ENCODE data around the gene TRPC4.

TRPC4 gene

DNA sequence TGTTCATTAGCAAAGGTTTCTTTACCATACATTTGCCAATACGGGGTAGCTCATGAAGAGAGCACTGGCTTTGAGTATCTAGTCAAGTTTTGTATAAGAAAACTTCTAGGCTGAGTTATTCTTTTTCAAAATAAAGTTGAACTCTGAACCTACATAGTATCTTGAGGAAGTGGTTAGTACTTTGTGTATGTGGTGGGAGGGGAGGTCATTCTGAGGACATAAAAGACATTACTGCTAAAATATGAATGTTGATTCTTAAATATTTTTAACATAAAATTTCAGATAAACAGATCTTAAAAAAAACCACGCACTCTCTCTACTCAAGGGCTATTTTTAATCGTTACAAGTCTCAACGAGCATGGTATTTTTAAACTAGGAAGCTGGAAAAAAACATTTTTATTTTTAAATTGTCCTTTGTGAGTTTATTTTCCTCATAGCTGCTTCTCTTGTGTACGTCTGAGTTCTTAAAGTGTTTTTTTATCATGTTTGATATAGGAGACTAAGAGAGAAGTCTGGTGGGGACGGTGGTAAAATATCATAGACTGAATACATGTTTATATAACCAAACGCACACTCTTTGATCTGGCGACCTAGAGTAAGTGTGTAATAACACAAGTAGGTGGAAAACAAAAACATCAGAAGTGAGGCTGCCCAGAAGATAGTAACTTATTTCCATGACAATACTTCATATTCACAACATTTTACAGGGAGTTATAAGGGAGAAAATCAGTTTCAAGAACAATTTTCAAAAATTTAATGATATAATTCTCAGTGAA lies 153.0 kb downstream of the TRPC4 start:
- no peak for DNase-seq (ENCODE audit: low spot score)

DNA sequence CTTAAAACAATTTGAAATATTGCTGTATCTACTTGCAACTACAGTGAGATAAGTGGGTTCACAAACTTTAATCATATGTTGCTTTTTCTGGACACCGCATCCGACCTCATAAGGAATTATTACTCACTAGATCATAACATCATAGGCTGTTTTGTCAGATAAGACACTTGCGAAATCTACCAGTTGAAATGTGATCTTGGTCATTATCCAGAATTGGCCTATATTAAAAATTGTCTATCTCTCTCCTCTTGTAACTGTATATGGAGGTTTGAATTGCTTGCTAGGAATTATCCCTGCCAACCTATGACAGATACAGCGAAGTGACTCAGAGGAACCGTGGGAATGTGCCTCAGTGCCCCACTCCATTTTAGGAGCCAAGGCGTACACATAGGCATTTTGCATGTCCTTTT lies 154.0 kb downstream of the TRPC4 start:
- DNase-seq (ENCODE audit: low spot score) = no peak

DNA sequence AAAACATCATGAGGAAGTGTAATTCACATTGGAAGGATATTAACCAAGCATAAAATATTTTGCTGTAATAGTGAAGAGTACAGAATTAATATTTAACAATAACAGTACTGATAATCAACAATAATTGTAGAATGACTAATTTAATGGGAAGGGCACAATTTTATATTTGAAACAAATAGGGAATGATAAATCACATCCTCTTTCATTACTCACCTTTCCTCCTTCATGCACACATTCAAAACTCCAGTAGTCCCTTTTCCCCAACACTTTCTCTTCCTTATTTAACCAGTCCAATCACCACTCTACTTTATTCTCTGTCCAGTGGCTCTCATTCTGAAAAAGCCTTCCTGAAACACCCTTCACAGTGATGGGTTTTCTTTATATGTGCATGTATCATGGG lies 160.3 kb downstream of the TRPC4 start:
- DNase-seq (ENCODE audit: low spot score) = no peak

DNA sequence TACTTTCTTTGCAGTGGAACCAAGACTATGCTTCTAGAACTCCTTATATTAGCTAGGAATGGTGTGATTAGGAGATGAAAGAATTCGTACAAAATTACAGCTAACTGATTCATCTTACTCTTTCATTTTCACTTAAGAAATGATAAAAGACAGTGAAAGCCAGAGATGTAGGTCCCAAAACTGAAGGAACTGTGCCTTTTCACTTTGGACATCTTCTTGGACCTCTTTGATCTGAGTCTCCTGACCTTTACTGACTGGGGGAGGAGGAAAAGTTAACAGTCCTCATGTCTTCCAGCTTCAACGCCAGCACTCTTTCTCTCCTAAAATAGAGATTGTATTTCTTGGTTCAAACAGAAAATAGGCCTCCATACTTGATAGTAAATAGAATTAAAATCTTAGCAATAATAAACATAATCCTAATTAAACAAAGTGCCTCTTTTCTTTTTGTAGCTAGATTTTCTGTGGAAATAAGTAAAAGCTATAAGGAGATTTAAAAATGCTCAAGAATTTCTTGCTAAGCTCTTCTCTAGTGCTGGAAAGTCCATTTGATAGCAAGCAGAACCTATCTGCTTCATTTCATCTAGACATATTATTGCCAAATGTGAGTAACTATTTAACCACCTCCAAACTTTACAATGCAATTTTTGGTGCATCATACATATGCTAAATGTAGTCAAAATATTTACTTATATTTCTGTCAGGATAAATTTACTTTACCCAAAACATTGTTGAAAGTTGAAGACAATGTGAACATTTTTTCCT lies 161.7 kb downstream of the TRPC4 start:
- no peak for DNase-seq (ENCODE audit: low spot score)

DNA sequence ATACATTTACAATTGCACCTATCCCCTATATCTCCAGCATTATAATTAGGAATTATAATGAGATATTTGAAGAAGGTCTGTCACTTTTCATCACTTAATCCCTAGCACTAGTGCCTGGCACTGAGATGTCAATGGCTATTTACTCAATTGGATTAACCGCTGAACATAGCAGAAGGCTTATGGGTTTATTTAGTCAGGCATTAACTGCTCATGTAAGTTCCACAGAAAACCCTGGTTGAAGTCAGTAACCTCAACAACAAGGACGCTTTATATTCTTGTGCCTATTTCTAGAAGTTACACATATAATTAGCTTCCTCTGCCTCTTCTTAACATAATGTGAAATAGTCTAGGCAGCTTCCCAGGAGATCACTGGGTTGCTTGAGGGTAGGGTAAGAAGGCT lies 163.5 kb downstream of the TRPC4 start:
- no peak for DNase-seq (ENCODE audit: low spot score)

DNA sequence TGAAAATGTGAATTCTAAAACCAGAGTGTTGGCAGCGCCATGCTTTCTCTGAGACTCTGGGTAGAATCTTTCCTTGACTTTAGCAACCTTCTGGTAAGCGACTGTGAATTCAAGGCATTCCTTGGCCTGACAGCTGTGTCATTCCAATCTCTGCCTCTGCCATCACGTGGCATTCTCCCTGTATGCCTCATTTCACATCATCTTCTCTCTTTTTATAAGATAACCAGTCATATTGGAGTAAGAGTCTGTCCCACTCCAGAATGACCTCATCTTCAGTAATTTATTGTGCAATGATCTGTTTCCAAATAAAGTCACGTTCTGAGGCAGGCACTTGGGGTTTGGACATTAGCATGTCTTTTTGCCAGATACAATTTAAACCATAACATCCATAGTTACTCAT lies 167.6 kb downstream of the TRPC4 start:
- peak; percentile 86 for DNase-seq (ENCODE audit: low spot score)

DNA sequence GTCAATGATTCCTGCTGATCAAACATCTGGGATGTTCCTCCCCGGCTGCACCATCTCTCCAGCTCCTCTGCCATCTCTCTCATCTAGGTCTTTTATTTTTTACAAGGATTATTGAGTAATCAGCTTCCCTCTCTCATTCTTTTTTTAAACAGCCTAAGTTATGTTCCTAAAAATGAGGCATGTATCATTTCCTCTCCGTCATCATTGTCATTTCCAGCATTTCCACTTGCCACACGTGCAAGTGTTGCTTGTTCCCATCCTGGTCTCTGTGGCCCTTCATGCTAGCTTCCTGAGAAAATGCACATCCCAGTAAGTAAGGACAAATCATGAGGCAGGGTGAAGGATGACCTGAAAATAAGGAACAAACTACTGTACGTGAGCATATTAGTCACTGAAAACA lies 168.3 kb downstream of the TRPC4 start:
- no peak for DNase-seq (ENCODE audit: low spot score)

DNA sequence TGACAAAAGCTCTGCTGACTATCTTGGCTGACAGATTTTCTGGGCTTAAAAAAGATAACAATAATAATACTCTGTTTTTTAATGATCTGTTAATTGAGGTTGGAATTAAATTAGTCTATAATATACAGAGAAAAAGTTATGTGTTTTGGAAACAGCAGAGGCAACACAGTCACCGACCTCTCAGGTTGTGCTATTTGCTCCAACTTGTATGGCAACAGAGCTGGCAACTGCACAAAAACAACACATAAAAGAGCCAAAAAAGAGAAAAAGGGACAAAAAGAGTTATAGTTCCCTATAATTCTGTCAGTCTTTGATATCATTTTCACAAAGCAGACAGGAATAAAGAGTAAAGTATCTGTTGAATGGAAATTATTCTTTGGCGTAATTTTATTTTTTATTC lies 168.7 kb downstream of the TRPC4 start:
- no peak for DNase-seq (ENCODE audit: low spot score)

DNA sequence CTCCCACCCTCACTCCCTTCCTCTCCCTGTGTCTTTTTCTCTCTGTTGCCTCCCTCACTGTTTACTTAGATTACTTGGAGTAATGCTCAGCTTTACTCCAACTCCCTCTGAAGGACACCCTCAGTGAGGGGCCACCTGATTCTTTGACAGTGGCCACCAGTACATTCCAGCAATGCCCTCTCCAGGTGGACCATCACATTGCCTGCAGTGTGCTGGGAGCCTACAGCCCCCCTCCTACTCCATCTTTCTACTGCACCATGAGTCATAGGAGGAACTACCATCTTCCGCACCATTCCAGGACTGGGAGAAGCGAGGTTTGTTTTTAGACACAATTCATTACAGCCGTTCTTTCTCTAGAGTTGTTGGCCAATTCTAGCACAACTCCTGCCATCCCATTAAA lies 174.4 kb downstream of the TRPC4 start:
- no peak for DNase-seq (ENCODE audit: low spot score)

DNA sequence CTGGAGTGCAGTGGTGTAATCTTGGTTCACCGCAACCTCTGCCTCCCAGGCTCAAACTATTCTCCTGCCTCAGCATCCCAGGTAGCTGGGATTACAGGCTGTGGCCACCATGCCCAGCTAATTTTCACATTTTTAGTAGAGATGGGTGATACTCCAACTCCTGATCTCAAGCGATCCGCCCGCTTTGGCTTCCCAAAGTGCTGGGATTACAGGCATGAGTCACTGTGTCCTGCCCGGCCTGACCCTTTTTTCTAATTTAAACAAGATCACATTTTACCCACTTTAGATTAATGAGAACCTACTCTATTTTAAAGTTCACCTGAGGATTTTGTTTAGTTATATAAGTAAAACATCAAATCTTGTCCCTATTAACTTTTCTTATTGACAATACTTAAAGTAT lies 179.2 kb downstream of the TRPC4 start:
- DNase-seq (ENCODE audit: low spot score) = no peak

DNA sequence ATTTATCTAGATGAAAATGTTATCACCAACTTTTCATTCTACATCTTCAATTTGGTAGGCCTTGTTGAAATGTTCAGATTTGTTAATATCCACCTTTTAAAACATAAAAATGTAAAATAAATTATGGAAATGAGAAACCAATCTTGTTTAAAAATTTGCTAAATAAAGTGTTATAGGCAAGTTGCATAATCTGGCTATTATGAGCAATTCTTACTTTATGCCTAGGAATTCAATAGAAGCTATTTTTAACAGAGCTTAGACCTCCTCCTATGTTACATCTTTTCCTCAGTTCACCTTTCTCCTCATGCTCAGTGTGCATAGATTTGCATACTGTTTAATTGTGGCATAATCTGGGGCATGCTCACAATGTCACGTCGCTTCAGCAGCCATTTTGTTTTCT lies 183.1 kb downstream of the TRPC4 start:
- DNase-seq (ENCODE audit: low spot score) = peak; percentile 4

DNA sequence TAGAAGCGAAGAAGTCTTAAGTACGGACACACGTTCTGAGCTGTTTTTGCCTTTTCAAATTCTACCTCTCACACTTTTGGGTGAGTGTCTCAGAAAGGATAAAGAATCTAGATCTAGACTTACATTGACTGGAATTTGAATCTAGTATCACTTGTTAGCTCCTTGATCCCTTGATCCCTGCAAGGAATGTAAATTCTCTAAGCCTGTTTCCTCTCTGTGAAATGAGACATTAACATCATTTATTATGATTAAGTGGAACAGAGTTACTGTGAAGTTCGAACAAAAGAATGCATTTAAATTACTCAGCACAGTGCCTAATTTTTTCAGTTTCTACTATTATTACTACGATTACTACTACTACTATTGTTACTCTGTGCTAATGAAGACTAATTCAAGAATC lies 184.4 kb downstream of the TRPC4 start:
- DNase-seq (ENCODE audit: low spot score) = no peak

DNA sequence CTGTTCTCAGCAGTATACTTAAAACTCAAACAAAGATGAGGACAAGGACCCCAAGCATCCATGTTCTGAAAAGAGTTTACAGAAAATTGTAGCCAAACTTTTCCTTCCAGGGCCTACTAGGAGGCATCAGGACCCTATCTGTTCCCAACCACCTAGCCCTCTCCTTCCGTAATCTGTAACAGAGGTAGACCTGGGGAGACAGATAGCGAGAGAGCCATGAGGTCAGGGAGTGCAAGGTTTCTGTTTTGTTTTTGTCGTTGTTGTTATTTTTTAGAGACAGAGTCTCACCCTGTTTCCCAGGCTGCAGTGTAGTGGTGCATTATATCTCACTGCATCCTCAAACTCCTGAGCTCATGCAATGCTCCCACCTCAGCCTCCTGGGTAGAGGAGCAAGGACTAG lies 187.1 kb downstream of the TRPC4 start:
- no peak for DNase-seq (ENCODE audit: low spot score)

DNA sequence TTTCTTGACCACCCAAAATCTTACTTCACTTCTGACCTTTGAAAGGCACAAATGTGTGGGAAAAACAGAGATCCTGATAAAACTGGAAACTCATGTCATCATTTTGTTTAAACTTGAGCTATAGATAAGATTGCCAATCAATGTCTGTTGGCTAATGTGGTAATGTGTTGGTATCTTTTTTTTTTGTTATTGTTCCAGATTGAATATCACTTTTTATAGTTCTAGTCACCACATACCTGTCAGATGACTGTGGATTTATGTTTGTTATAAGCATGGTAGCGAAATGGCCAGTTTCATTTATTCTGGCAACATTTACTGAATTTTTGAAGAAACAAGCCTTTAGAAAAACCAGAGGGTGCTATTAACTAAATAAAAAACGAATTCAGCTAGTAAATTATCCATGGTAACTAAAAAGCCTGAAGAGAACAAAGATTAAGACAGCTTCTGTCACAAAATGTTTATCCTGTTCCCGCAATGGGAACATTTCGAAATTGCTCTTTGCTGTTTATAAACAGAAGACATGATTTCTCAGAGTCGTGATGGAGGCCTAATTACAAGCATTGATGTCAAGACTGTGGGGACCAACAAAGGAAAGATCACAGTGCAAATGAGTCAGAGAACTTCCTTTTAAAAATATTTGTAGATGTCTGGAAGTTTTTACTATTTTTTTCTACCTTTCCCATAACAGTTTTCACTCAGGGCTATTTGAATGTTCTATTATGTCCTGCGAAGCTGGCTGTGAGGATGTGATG lies 188.1 kb downstream of the TRPC4 start:
- peak; percentile 10 for DNase-seq (ENCODE audit: low spot score)

DNA sequence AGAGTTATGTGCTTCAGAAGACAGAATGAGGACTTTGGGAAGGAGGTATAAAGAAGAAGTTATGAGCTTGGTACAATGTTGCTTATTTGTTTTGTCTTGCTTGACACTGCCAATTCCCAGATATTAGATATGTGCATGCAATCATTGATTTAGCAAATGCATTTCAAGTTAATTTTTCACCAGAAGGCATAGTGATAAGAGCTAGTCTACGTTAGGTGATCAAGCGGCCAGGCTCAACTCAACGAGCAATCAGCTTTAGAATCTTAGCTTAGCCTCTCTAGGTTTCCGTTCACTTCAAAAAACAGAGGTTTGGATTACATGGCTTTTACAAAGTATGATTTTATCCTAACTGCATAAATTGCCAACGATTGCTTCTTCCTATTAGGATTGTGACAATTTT lies 189.4 kb downstream of the TRPC4 start:
- no peak for DNase-seq (ENCODE audit: low spot score)

DNA sequence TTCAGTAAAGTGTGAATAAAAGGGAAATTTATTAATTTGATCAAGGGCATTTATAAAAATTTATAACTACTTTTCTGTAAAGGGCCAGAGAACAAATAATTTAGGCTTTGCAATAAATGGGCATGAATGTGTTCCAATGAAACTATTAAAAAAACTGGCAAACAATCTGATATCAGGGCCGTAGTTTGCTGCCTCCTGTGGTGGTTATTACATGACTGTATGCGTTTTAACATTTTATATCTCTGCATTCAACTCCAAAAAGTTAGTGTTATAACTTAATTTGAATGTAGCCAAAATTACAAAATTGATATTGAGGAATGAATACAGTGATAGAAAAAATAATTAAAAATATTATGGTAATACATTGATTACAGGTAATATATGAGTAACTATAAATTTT lies 190.5 kb downstream of the TRPC4 start:
- DNase-seq (ENCODE audit: low spot score) = no peak

DNA sequence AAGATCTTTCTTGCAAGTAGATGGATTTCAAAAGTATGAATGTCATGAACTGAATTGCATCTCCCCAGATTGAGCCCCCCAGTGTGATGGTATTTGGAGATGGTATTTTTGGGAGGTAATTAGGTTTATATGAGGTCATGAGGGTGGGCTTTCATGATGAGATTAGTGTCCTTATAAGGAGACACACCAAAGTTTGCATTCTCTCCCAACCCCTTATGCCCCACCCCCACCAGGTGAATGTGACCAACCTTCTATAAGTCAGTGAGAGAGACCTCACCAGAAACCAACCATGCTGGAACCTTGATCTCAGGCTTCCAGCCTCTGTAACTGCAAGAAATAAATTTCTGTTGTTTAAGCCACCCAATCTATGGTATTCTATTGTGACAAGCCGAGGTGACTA lies 199.7 kb downstream of the TRPC4 start:
- no peak for DNase-seq (ENCODE audit: low spot score)

DNA sequence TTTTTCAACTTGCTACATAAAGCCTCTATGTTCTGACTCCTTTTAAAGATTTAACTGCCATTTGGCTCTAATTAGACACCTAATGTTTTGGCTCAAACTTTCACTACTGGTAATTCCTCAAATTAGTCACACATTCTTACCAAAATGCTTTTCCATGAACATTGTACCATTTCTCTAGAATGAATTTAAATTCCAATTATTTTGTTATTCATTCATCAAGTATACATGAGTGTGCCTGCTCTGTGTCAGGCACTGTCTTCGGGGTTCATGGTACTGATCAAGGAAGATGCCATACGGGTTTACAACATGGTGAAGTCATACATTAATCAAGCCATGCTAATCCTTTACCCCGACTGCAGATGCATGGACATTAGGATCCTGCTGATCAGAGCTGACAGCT lies 201.9 kb downstream of the TRPC4 start:
- peak; percentile 25 for DNase-seq (ENCODE audit: low spot score)

DNA sequence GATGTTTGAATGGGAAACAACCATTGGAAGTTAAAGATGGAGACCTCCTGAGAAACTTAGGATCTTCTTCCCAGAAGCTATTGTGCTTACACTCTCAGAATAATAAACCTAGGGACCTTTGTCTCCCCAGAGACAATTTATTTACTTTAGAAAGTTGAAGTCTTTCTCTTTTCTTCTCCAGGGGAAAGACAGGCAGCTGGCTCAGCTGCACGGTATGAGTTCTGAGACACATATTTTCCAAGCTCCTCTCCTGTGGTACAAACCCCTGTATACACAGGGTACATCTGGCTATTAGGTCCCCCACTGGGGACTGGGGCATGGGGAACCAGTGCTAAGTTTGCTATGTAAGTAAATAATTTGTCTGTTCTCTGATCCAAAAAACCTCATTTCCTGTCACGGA lies 203.5 kb downstream of the TRPC4 start:
- no peak for DNase-seq (ENCODE audit: low spot score)

DNA sequence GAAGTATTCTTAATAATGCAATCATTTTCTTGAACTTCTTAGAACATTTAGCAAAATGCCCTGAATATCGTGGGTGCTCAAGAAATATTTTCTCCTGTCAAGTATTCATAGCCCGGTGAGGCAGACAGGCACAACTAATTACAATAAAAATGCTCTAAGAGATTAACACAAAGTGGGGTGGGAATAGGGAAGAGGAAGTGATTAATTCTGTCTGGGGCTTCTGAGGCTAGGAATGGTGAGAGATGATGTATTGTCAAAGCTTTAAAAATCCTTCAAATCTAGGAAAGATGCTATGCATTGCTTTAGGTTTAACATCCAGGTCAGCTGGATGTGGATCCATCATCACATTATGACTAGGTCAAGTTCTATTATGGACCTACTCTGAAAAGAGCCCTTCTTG lies 204.2 kb downstream of the TRPC4 start:
- DNase-seq (ENCODE audit: low spot score) = no peak

DNA sequence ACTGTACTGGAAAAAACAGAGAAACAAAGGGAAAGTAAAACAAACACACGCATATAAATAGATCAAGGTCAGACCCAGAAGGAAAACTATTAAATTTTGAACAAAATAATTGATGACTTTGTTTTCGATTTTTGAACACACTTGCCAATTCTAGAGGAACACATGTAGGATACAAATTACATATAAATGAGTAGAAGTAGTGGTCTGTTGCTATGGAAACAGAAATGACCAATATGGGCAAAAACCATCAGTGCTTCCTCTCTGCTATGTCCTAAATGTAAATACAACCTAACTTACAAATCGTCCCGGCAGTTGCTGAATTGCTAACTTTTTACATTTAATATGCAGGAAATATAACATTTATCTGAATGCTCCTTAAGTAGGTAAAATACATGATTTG lies 205.8 kb downstream of the TRPC4 start:
- no peak for DNase-seq (ENCODE audit: low spot score)

DNA sequence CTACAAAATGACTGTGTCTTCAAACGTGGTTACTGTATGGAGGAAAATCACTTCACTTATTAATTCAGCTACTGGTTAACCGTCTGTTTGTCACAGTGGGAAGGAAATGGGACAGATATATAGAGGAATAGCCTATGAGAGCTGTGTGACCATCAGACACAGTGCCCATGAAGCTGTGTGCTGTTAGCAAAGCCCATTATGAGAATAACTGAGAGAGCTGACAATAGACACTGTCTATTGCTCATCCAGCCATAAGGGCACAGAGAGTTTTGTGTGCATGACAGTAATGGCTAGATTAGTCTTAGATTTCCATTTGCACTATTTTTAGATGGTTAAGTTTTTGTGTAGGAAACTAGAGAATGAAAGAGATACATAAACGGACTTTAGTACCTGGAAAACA lies 206.9 kb downstream of the TRPC4 start:
- DNase-seq (ENCODE audit: low spot score) = no peak

DNA sequence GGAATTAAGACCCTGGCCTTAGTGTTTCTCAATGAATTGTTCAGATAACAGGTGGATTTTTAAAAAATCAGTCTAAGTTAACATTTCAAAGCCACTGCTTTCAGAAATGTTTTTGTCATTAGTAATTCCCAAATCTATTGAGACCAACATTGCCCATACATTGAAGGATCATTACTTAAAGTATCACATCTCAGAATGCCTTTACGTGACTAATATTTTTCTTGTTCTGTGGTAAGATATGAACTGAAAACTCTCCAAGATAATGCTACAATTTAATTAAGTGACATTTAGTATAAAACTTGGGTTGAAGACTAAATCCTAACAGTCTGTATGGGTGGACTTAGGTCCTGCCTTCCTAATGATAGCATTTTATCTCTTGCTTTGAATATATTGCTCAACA lies 211.6 kb downstream of the TRPC4 start:
- no peak for DNase-seq (ENCODE audit: low spot score)
